MCF 10A (cell line): Measurements from ENCODE around the gene GAA. TPM values are rescaled to one million over a fixed set of nuclear protein-coding genes. Genes with fewer than 3 reads are reported as not detected.

Source experiments
- BruUV-seq: library from RNA; stranded (reverse); fragments of 400-500 nt; replicated peaks from 2 replicates; lab custom pipeline; 2021; lab: Mats Ljungman, UMichigan
- CTCF ChIA-PET: fragments of 300-600 bp; sonication (Branson Sonifier 250); formaldehyde crosslinking; extraction: SDS; loops from one replicate; lab custom pipeline; 2021; ENCODE audit warnings: antibody characterized with exemption, inconsistent platforms; lab: Yijun Ruan, JAX
- POLR2A ChIA-PET: fragments of 300-600, 350-650 bp; sonication (Branson Sonifier 250); formaldehyde crosslinking; extraction: SDS; loops from one replicate; lab custom pipeline; 2020; ENCODE audit warnings: antibody characterized with exemption, inconsistent platforms; lab: Yijun Ruan, JAX
- DNase-seq: peaks from one replicate; pipeline ENCODE4 v3.0.0-alpha.2; 2018; ENCODE audit not compliant: unreplicated experiment
- H3K27ac Mint-ChIP-seq: one replicate; pipeline ENCODE4 v1.8.0; 2022; ENCODE audit warnings: mild to moderate bottlenecking, low read depth, mixed read lengths; ENCODE audit not compliant: unreplicated experiment
- H3K27me3 Mint-ChIP-seq: one replicate; pipeline ENCODE4 v1.8.0; 2022; ENCODE audit warnings: mixed read lengths; ENCODE audit not compliant: insufficient read depth, unreplicated experiment
- H3K36me3 Mint-ChIP-seq: one replicate; pipeline ENCODE4 v1.8.0; 2022; ENCODE audit warnings: mild to moderate bottlenecking, moderate library complexity, mixed read lengths; ENCODE audit not compliant: insufficient read depth, unreplicated experiment
- H3K4me1 Mint-ChIP-seq: one replicate; pipeline ENCODE4 v1.8.0; 2022; ENCODE audit warnings: mixed read lengths; ENCODE audit not compliant: insufficient read depth, unreplicated experiment
- H3K4me3 Mint-ChIP-seq: one replicate; pipeline ENCODE4 v1.8.0; 2022; ENCODE audit warnings: mild to moderate bottlenecking, moderate library complexity, mixed read lengths; ENCODE audit not compliant: unreplicated experiment
- H3K9me3 Mint-ChIP-seq: one replicate; pipeline ENCODE4 v1.8.0; 2022; ENCODE audit warnings: mixed read lengths; ENCODE audit not compliant: unreplicated experiment
- CTCF ChIP-seq: fragments of 200-600 bp; IDR thresholded peaks from one replicate; pipeline ENCODE4 v1.8.0; 2022; ENCODE audit warnings: antibody characterized with exemption, mild to moderate bottlenecking; ENCODE audit not compliant: unreplicated experiment
- intact Hi-C: fragments of 100-400 bp; cut with micrococcal nuclease; formaldehyde crosslinking; loops from 2 replicates; pipeline ENCODE4 v1.14.1; 2022
- total RNA-seq: library from RNA; stranded (reverse); gene quantifications from 2 replicates; pipeline ENCODE4 v1.2.3, GENCODE V29; 2022

The GAA gene
- total RNA-seq, 1 experiment from 2014 or later = 26.0 TPM

- H3K36me3 Mint-ChIP-seq = peaks cover 6% of the 10 kb centered on the region
- ChIA-PET CTCF (interaction anchor here (0.7 kb wide), 1 partner anchor 354 kb away, joined by 3 read pairs; no protein-coding TSS in a partner anchor), POLR2A (no interaction called here)
- intact Hi-C loops = no loop called here
- no peak for DNase-seq
- H3K27me3 Mint-ChIP-seq = no peaks in the 10 kb centered on the region
- peaks cover 6% of the 10 kb centered on the region for H3K4me1 Mint-ChIP-seq
- H3K9me3 Mint-ChIP-seq = no peaks in the 10 kb centered on the region
- no TSS peak for BruUV-seq
- no peak overlapping the region for H3K4me3 Mint-ChIP-seq
- no peak overlapping the region for H3K27ac Mint-ChIP-seq
- no peak for TF ChIP-seq CTCF
These were observed 4.2 kb upstream of the GAA start for GRCh38 chr17:80097127-80097621.

- H3K4me1 Mint-ChIP-seq = peaks cover 15% of the 10 kb centered on the region
- DNase-seq = no peak
- H3K9me3 Mint-ChIP-seq = no peaks in the 10 kb centered on the region
- H3K27ac Mint-ChIP-seq = no peak overlapping the region
- no peak for TF ChIP-seq CTCF
- POLR2A ChIA-PET = no interaction called here
- no peaks in the 10 kb centered on the region for H3K27me3 Mint-ChIP-seq
- no peak overlapping the region for H3K4me3 Mint-ChIP-seq
- CTCF ChIA-PET = interaction anchor here (0.7 kb wide), 1 partner anchor 355 kb away, joined by 3 read pairs; no protein-coding TSS in a partner anchor
- peaks cover 6% of the 10 kb centered on the region for H3K36me3 Mint-ChIP-seq
- no TSS peak for BruUV-seq
- intact Hi-C loops = no loop called here
These were observed 3.3 kb upstream of the GAA start for GRCh38 chr17:80097844-80098691.

- BruUV-seq = no TSS peak
- H3K36me3 Mint-ChIP-seq = peaks cover 5% of the 10 kb centered on the region
- peaks cover 18% of the 10 kb centered on the region for H3K4me1 Mint-ChIP-seq
- CTCF ChIA-PET = interaction anchor here (0.7 to 2.8 kb wide), 2 partner anchors 46 to 373 kb away, joined by 3 to 14 read pairs; no protein-coding TSS in a partner anchor
- H3K4me3 Mint-ChIP-seq = no peak overlapping the region
- H3K9me3 Mint-ChIP-seq = no peaks in the 10 kb centered on the region
- H3K27ac Mint-ChIP-seq = no peak overlapping the region
- POLR2A ChIA-PET = no interaction called here
- no peak for TF ChIP-seq CTCF
- no peak for DNase-seq
- H3K27me3 Mint-ChIP-seq = no peaks in the 10 kb centered on the region
- intact Hi-C loops = loop anchor here (10.0 kb wide), 1 partner anchor 315 kb away; the partner anchor contains the start of gene ENDOV
These were observed 1.9 kb upstream of the GAA start for GRCh38 chr17:80099291-80100034.

GRCh38 chr17:80100035-80100323 lies 1.4 kb upstream of the GAA start:
- ChIA-PET POLR2A (no interaction called here), CTCF (interaction anchor here (0.6 to 2.8 kb wide), 2 partner anchors 14 to 45 kb away, joined by 3 to 14 read pairs; no protein-coding TSS in a partner anchor)
- intact Hi-C loops = loop anchor here (10.0 kb wide), 1 partner anchor 315 kb away; the partner anchor contains the start of gene ENDOV
- H3K4me1 Mint-ChIP-seq = peaks cover 18% of the 10 kb centered on the region
- no peaks in the 10 kb centered on the region for H3K36me3 Mint-ChIP-seq
- no peak for TF ChIP-seq CTCF
- H3K9me3 Mint-ChIP-seq = no peaks in the 10 kb centered on the region
- H3K27me3 Mint-ChIP-seq = no peaks in the 10 kb centered on the region
- BruUV-seq = no TSS peak
- DNase-seq = no peak
- H3K27ac Mint-ChIP-seq = no peak overlapping the region
- no peak overlapping the region for H3K4me3 Mint-ChIP-seq
